ENCODE results near the gene CYGB. TPM values are rescaled to one million over a fixed set of nuclear protein-coding genes. Genes with fewer than 3 reads are reported as not detected.

The CYGB gene
- total RNA-seq, 6 experiments from 2014 or later = 0.26 to 0.66 (median 0.33) TPM

DNA sequence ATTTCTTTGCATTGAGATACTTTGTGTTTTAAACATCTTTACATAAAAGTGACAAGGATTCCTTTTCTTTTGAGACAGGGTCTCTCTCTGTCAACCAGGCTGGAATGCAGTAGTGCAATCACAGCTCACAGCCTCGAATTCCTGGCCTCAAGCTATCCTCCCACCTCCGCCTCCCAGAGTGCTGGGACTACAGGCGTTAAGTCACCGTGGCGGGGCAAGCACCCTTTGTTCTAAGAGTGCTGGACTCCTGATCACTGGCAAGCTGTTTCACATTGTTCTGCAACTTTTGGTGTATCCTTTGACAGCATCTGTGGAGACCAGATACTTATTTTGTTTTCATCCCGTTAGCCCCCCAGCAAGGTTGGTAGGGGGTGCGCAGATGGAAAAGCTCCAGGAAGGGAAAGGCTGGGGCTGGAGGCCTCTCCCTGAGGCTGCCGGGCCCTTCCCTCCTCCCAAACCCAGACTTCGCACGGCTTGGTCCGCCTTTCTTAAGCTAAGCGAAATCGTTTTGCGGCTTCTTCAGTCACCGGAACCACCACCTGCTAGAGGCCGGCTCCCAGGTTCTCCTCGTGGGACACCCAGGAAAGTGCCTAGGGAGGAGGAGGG is 47.0 kb upstream of the CYGB start:
- H3K4me3 Mint-ChIP-seq = peak overlapping the region; percentile 77
- no peaks in the 10 kb centered on the region for H3K9me3 Mint-ChIP-seq
- H3K27ac Mint-ChIP-seq = no peak overlapping the region
- TF ChIP-seq, protein P1, sequence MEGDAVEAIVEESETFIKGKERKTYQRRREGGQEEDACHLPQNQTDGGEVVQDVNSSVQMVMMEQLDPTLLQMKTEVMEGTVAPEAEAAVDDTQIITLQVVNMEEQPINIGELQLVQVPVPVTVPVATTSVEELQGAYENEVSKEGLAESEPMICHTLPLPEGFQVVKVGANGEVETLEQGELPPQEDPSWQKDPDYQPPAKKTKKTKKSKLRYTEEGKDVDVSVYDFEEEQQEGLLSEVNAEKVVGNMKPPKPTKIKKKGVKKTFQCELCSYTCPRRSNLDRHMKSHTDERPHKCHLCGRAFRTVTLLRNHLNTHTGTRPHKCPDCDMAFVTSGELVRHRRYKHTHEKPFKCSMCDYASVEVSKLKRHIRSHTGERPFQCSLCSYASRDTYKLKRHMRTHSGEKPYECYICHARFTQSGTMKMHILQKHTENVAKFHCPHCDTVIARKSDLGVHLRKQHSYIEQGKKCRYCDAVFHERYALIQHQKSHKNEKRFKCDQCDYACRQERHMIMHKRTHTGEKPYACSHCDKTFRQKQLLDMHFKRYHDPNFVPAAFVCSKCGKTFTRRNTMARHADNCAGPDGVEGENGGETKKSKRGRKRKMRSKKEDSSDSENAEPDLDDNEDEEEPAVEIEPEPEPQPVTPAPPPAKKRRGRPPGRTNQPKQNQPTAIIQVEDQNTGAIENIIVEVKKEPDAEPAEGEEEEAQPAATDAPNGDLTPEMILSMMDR (IDR thresholded peaks at IDR 0.05) = no peak
- H3K36me3 Mint-ChIP-seq (ENCODE audit: low read depth) = no peaks in the 10 kb centered on the region
- no peak for DNase-seq
- H3K27me3 Mint-ChIP-seq (ENCODE audit: insufficient read depth) = peaks cover 26% of the 10 kb centered on the region
- no peaks in the 10 kb centered on the region for H3K4me1 Mint-ChIP-seq (ENCODE audit: low read depth)

DNA sequence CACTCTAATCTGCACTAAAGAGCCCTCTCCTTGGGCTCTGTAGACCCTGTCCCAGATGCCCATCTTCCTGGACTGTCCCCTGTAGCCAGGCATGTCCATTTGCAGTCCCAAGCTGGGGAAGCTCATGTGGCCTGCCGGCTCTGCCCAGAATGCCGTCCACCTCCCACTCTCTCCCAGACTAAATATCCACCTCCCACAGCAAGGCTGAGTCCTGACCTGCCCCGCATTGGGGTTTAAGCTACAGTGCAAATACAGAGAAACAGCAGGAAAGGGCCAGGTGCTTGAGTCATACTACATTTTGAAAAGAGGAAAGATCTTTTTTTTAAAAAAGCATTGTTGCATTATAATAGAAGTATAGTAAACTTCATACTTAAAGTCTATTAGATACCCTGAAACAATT is 45.2 kb upstream of the CYGB start:
- no peak for DNase-seq
- TF ChIP-seq, protein P1 (IDR thresholded peaks at IDR 0.05) = no peak
- Mint-ChIP-seq H3K27me3 (ENCODE audit: insufficient read depth) (peaks cover 16% of the 10 kb centered on the region), H3K4me3 (no peak overlapping the region), H3K27ac (no peak overlapping the region), H3K36me3 (ENCODE audit: low read depth) (no peaks in the 10 kb centered on the region), H3K9me3 (no peaks in the 10 kb centered on the region), H3K4me1 (ENCODE audit: low read depth) (peaks cover 9% of the 10 kb centered on the region; the same call in 1 of the 2 replicates)

DNA sequence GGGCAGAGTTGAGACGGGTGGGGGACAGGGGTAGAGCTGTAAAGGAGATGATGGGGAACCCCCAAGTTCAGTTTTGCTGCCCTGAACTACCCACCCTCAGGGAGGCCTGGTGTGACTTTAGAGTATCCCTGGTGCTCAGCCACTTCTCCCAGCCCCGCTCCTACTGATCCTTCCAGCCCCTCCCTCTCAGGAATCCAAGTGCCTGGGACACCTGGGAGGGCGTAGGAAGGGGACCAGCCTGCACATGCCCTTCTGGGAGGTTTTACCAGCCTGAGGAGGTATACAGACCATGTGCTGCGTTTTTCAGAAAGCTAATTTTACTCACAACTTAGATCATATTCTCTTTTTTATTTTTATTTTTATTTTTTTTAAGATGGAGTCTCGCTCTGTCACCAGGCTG is 44.0 kb upstream of the CYGB start:
- Mint-ChIP-seq H3K9me3 (no peaks in the 10 kb centered on the region), H3K4me1 (ENCODE audit: low read depth) (peaks cover 9% of the 10 kb centered on the region; the same call in 1 of the 2 replicates), H3K27ac (no peak overlapping the region), H3K36me3 (ENCODE audit: low read depth) (no peaks in the 10 kb centered on the region), H3K27me3 (ENCODE audit: insufficient read depth) (peaks cover 9% of the 10 kb centered on the region), H3K4me3 (no peak overlapping the region)
- DNase-seq = no peak
- TF ChIP-seq, protein P1 (IDR thresholded peaks at IDR 0.05) = no peak

DNA sequence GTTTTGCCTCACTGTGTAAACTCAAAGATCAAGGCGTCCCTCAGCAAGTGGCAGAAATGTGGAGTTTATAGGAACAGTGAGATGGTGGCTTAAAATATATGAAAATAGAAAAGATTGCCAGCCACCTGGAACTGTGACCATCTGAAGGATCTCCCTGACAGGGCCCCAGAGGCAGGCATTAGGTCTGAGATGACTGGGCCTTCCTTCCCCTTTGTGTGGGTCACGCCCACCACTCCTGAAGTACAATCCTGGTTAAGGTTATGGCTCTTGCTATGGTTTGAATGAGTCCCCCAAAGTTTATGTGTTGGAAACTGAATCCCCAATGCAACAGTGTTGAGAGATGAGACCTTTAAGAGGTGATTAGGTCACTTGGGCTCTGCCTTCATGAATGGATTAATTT is 41.8 kb upstream of the CYGB start:
- Mint-ChIP-seq H3K27me3 (ENCODE audit: insufficient read depth) (peaks cover 5% of the 10 kb centered on the region), H3K27ac (no peak overlapping the region), H3K4me1 (ENCODE audit: low read depth) (peaks cover 9% of the 10 kb centered on the region; the same call in 1 of the 2 replicates), H3K9me3 (no peaks in the 10 kb centered on the region), H3K36me3 (ENCODE audit: low read depth) (no peaks in the 10 kb centered on the region; the same call in 1 of the 2 replicates), H3K4me3 (no peak overlapping the region)
- no peak for DNase-seq
- TF ChIP-seq, protein P1 (IDR thresholded peaks at IDR 0.05) = no peak

DNA sequence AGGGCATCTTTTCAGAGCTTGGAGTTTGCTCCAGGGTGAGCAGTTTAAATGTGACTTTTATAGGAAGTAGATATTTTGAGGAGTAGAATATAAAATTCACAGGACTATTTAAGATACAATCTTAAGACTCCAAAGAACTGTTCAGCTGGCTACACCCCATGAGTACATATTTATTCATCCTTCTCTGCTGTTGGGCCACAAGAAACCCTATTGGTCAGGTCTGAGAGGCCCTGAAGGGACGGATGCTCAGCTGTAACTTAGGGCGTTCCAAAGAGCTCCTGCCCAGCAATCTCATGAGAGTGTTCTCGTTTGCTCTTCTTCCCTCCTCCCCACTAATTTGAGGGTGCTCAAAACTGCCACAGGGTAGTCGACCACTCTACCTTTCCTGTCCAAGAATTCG is 40.9 kb upstream of the CYGB start:
- H3K4me3 Mint-ChIP-seq = no peak overlapping the region
- peak overlapping the region; percentile 24; the same call in 1 of the 2 replicates for H3K27ac Mint-ChIP-seq

More for the DNA sequence above, 40.9 kb upstream of the CYGB start:
- Mint-ChIP-seq H3K36me3 (ENCODE audit: low read depth) (no peaks in the 10 kb centered on the region; the same call in 1 of the 2 replicates), H3K27me3 (ENCODE audit: insufficient read depth) (peaks cover 2% of the 10 kb centered on the region), H3K9me3 (no peaks in the 10 kb centered on the region), H3K4me1 (ENCODE audit: low read depth) (peaks cover 9% of the 10 kb centered on the region; the same call in 1 of the 2 replicates)
- peak; percentile 69 for DNase-seq
- TF ChIP-seq, protein P1 (IDR thresholded peaks at IDR 0.05) = no peak

All from HFFc6 (cell line).